Medulla oblongata (tissue), 1 donor: ENCODE measurements around the gene MON1B.

ENCODE experiments used
- DNase-seq: peaks from one replicate; pipeline ENCODE4 v3.0.0-alpha.2; 2015; ENCODE audit errors: extremely low spot score

Gene MON1B

GRCh38 chr16:77246150-77246549 is 55.2 kb downstream of the MON1B start:
- no peak for DNase-seq

- no peak for DNase-seq
These were observed 59.4 kb downstream of the MON1B start for GRCh38 chr16:77250400-77250799.
